A673 (cell line): ENCODE data around the gene MTERF4. TPM values are rescaled to one million over a fixed set of nuclear protein-coding genes. Genes with fewer than 3 reads are reported as not detected.

Experiments used
- BruUV-seq: library from RNA; stranded (reverse); fragments of 400-500 nt; replicated peaks from 2 replicates; lab custom pipeline; 2021; lab: Mats Ljungman, UMichigan
- CTCF ChIA-PET: fragments of 300-600 bp; sonication (Branson Sonifier 250); formaldehyde crosslinking; loops from one replicate; lab custom pipeline; 2022; ENCODE audit warnings: antibody characterized with exemption; lab: Charles Lee
- POLR2A ChIA-PET: fragments of 300-600 bp; sonication (Branson Sonifier 250); formaldehyde crosslinking; loops from one replicate; lab custom pipeline; 2022; ENCODE audit warnings: antibody characterized with exemption; ENCODE audit not compliant: low non-redundant PET; lab: Charles Lee
- DNase-seq: peaks from one replicate; pipeline ENCODE4 v3.0.0-alpha.2; 2015; ENCODE audit warnings: low spot score
- H3K27ac ChIP-seq: fragments of 200-600 bp; sonication (generic); 2 replicates; pipeline ENCODE4 v1.5.1; 2016; ENCODE audit warnings: mixed run types, low read depth, mild to moderate bottlenecking, mixed read lengths, antibody characterized with exemption, low read length; ENCODE audit not compliant: poor library complexity, severe bottlenecking
- H3K27me3 ChIP-seq: fragments of 200-600 bp; sonication (generic); replicated peaks from 2 replicates; pipeline ENCODE4 v1.6.1; 2017; ENCODE audit warnings: mixed run types, low read depth, mild to moderate bottlenecking, mixed read lengths, antibody characterized with exemption, low read length; ENCODE audit not compliant: insufficient read depth, poor library complexity
- H3K36me3 ChIP-seq: fragments of 200-600 bp; sonication (generic); 2 replicates; pipeline ENCODE4 v1.6.1; 2016; ENCODE audit warnings: mixed run types, mild to moderate bottlenecking, mixed read lengths, antibody characterized with exemption, low read length; ENCODE audit not compliant: insufficient read depth, poor library complexity, severe bottlenecking
- H3K4me1 ChIP-seq: fragments of 200-600 bp; sonication (generic); 2 replicates; pipeline ENCODE4 v1.6.1; 2017; ENCODE audit warnings: mixed run types, mild to moderate bottlenecking, mixed read lengths, antibody characterized with exemption, low read length; ENCODE audit not compliant: insufficient read depth, poor library complexity, severe bottlenecking
- H3K4me3 ChIP-seq: fragments of 200-600 bp; sonication (generic); 2 replicates; pipeline ENCODE4 v1.5.1; 2016; ENCODE audit warnings: low read depth, mixed run types, mild to moderate bottlenecking, mixed read lengths, low read length; ENCODE audit not compliant: poor library complexity, severe bottlenecking
- H3K9me3 ChIP-seq: fragments of 200-600 bp; sonication (generic); 2 replicates; pipeline ENCODE4 v1.6.1; 2016; ENCODE audit warnings: mixed run types, low read depth, mild to moderate bottlenecking, mixed read lengths, antibody characterized with exemption, low read length; ENCODE audit not compliant: poor library complexity, severe bottlenecking
- EZH2 ChIP-seq: fragments of 200-600 bp; sonication (generic); IDR thresholded peaks from 2 replicates; pipeline ENCODE4 v1.6.1; 2017; ENCODE audit warnings: borderline replicate concordance, low read depth, mild to moderate bottlenecking, mixed read lengths, antibody characterized with exemption, low read length; ENCODE audit not compliant: poor library complexity, severe bottlenecking
- intact Hi-C: fragments of 100-400 bp; cut with micrococcal nuclease; formaldehyde crosslinking; loops from one replicate; pipeline ENCODE4 v1.10.0; 2022; ENCODE audit not compliant: unreplicated experiment
- total RNA-seq: library from RNA; stranded (reverse); gene quantifications from 2 replicates; pipeline ENCODE4 v1.2.3, GENCODE V29; 2021
- TF ChIP-seq, protein P1 (sequence below): fragments of 300-800, 200-600 bp; sonication (generic); conservative IDR thresholded peaks from 2 replicates; pipeline ENCODE4 v1.5.1; 2017; ENCODE audit warnings: low read depth, mild to moderate bottlenecking, antibody characterized with exemption, low read length, moderate library complexity, mixed read lengths

The MTERF4 gene
- total RNA-seq, 1 experiment from 2014 or later: 39.8 TPM

DNA sequence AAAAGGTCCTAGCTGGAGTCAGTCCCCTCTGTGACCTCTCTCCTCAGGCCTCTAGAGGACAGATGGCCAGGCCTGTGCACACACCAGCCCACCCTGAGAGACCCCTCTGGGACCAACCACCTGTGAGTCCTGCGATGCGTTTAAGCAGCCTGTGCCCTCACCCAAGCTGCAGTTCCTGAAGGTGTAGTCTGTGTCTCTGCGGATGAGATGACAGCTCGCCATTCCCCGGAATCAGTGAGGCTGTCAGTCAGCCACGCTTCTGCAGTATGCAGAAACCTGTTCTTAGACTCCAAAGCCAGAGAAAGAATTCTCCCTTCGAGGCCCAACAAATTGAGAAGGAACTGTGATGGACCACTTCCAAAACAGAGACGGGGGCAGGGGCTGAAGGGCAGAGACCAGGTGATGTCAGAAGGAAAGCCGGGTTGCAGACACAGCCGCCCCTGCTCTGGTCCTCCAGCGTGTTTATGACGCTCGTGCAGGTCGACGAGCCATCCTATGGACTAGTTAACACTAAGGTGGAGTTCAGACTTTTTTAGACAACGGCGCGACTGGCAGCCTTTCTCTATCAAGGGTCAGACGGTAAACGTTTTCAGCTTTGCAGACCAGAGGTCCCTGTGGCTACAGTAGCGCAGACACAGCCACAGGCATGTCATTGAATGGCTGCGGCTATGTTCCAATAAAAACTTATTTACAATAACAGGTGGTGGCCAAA is 10.2 kb downstream of the MTERF4 start:
- Histone ChIP-seq H3K36me3 (peaks cover 69% of the 10 kb centered on the region), H3K27ac (no peak overlapping the region), H3K27me3 (no peaks in the 10 kb centered on the region), H3K4me3 (no peak overlapping the region), H3K9me3 (no peaks in the 10 kb centered on the region), H3K4me1 (no peaks in the 10 kb centered on the region)
- DNase-seq: no peak
- CTCF ChIA-PET: no interaction called here
- POLR2A ChIA-PET: no interaction called here
- no peak for TF ChIP-seq EZH2
- TF ChIP-seq, protein P1, sequence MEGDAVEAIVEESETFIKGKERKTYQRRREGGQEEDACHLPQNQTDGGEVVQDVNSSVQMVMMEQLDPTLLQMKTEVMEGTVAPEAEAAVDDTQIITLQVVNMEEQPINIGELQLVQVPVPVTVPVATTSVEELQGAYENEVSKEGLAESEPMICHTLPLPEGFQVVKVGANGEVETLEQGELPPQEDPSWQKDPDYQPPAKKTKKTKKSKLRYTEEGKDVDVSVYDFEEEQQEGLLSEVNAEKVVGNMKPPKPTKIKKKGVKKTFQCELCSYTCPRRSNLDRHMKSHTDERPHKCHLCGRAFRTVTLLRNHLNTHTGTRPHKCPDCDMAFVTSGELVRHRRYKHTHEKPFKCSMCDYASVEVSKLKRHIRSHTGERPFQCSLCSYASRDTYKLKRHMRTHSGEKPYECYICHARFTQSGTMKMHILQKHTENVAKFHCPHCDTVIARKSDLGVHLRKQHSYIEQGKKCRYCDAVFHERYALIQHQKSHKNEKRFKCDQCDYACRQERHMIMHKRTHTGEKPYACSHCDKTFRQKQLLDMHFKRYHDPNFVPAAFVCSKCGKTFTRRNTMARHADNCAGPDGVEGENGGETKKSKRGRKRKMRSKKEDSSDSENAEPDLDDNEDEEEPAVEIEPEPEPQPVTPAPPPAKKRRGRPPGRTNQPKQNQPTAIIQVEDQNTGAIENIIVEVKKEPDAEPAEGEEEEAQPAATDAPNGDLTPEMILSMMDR: no peak
- no TSS peak for BruUV-seq
- intact Hi-C loops: no loop called here

DNA sequence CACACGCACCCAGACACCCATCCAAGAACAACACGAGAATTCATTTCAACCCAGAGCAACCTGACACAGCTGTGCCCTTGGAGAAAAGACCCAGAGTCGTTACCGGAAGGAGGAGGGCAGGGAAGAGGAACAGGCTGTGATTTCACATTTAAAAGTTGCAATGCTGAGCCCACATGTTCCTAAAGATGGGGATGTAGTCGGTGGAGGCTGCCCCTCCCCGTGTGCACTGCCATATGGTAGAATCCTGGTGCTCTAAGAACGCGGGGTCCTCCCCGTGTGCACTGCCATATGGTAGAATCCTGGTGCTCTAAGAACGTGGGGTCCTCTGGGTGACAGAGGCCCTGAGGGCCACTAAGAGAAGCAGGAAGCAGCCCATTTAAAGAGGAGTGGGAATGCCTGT is 10.9 kb downstream of the MTERF4 start:
- Histone ChIP-seq H3K36me3 (peaks cover 69% of the 10 kb centered on the region), H3K4me1 (no peaks in the 10 kb centered on the region), H3K9me3 (no peaks in the 10 kb centered on the region), H3K27ac (no peak overlapping the region), H3K4me3 (no peak overlapping the region), H3K27me3 (no peaks in the 10 kb centered on the region)
- no peak for DNase-seq
- intact Hi-C loops: no loop called here
- ChIA-PET CTCF (no interaction called here), POLR2A (no interaction called here)
- BruUV-seq: no TSS peak
- TF ChIP-seq EZH2: no peak
- TF ChIP-seq, protein P1: no peak

DNA sequence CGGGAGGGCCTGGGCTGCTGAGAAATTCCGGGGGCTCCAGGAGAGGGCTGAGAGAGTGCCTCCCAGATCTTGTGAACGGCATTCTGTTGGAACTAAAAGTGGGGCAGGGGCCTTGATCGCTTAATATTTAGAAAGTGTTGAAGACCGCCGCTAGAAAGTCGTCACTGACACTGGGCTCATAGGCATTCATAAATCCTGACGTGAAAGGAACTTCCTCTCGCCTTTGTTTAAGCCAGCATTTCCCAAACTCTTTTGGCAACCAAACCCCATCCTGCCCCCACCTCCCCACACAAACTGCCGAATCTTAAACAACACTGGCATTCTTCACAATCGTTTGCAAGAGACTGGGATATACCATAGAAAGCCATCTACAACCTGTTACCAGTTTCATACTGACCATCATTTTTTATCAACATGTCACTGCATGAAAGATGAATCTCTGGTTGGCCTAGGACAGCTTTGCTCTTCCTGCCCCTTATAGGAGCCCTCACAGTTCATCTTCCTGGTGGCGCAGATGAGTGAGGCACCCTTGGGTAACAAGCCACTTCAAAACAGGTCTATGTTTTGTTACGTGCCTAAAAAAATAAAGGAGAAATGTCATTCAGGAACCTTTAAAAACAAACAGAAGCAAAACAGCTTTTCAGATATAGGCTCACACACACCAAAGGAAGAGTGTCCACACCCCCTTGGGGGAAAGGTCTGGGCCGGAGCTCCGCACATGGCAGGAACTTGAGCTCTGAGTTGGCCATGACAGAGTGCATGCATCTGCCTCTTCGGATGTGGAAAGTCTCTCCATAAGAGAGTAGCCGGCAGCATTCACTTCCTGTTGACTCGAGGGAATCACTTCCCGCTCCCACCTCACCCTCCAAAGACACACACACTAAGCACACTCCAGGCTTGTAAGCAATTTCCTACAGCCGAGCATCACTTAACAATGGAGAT is 13.0 kb downstream of the MTERF4 start:
- H3K36me3 ChIP-seq: peaks cover 51% of the 10 kb centered on the region
- no peak for DNase-seq
- H3K27me3 ChIP-seq: no peaks in the 10 kb centered on the region
- ChIA-PET POLR2A (no interaction called here), CTCF (no interaction called here)
- TF ChIP-seq, protein P1: no peak
- TF ChIP-seq EZH2: no peak
- no peaks in the 10 kb centered on the region for H3K4me1 ChIP-seq
- H3K9me3 ChIP-seq: no peaks in the 10 kb centered on the region
- no peak overlapping the region for H3K4me3 ChIP-seq
- intact Hi-C loops: no loop called here
- H3K27ac ChIP-seq: no peak overlapping the region
- BruUV-seq: no TSS peak
